Liver (tissue), 9 donors: ENCODE measurements around the gene APBA2. TPM values are rescaled to one million over a fixed set of nuclear protein-coding genes. Genes with fewer than 3 reads are reported as not detected.

Source experiments
- DNase-seq: peaks from one replicate; pipeline ENCODE4 v3.0.0-alpha.2; 2017; ENCODE audit warnings: low spot score
- H3K27ac ChIP-seq, 2 donors: one replicate each; pipeline ENCODE4 v1.7.0; 2013; ENCODE audit warnings: inconsistent platforms in 2 of 2, low read length in 2 of 2, control low read depth in 1 of 2, low read depth in 1 of 2, mild to moderate bottlenecking in 1 of 2
- H3K27me3 ChIP-seq, 4 donors: one replicate each; pipeline versions ENCODE4 v1.6.1 to v1.7.0; 2013; ENCODE audit warnings: low read length in 3 of 4, inconsistent platforms in 1 of 4, mild to moderate bottlenecking in 1 of 4, moderate library complexity in 1 of 4; ENCODE audit not compliant: control insufficient read depth in 4 of 4, insufficient read depth in 4 of 4
- H3K36me3 ChIP-seq, 4 donors: one replicate each; pipeline versions ENCODE4 v1.6.1 to v1.7.0; 2013; ENCODE audit warnings: low read length in 3 of 4, mild to moderate bottlenecking in 3 of 4, low read depth in 1 of 4, moderate library complexity in 1 of 4; ENCODE audit not compliant: control insufficient read depth in 4 of 4, insufficient read depth in 3 of 4
- H3K4me1 ChIP-seq, 4 donors: one replicate each; pipeline versions ENCODE4 v1.6.1 to v1.7.0; 2013; ENCODE audit warnings: low read length in 3 of 4, mild to moderate bottlenecking in 3 of 4, moderate library complexity in 1 of 4; ENCODE audit not compliant: control insufficient read depth in 4 of 4, insufficient read depth in 4 of 4
- H3K4me3 ChIP-seq, 3 donors: one replicate each; pipeline versions ENCODE4 v1.6.1 to v1.7.0; 2013; ENCODE audit warnings: low read length in 3 of 3, control low read depth in 1 of 3, low read depth in 1 of 3, mild to moderate bottlenecking in 1 of 3
- H3K9ac ChIP-seq, 2 donors: one replicate each; pipeline ENCODE4 v1.7.0; 2013; ENCODE audit warnings: low read length in 2 of 2, mild to moderate bottlenecking in 2 of 2, moderate library complexity in 2 of 2, control low read depth in 1 of 2, low read depth in 1 of 2
- H3K9me3 ChIP-seq, 4 donors: one replicate each; pipeline versions ENCODE4 v1.6.1 to v1.7.0; 2013; ENCODE audit warnings: low read length in 3 of 4; ENCODE audit not compliant: control insufficient read depth in 4 of 4
- CTCF ChIP-seq: fragments of 150-350 bp; IDR thresholded peaks from 2 replicates; pipeline ENCODE4 v1.5.1; 2017; ENCODE audit warnings: improper control_type of control experiment, low read depth, low read length; ENCODE audit not compliant: missing input control
- EGR1 ChIP-seq, 2 donors: IDR thresholded peaks; 2 replicates each; pipeline ENCODE4 v1.6.1; 2016 to 2018; ENCODE audit warnings: antibody characterized with exemption in 2 of 2, low read depth in 2 of 2
- FOXA1 ChIP-seq: IDR thresholded peaks from 2 replicates; pipeline ENCODE4 v1.6.1; 2016; ENCODE audit warnings: antibody characterized with exemption
- FOXA2 ChIP-seq: IDR thresholded peaks from 2 replicates; pipeline ENCODE4 v1.6.1; 2016; ENCODE audit warnings: antibody characterized with exemption
- HNF4A ChIP-seq, 2 donors: conservative IDR thresholded peaks; 2 replicates each; pipeline ENCODE4 v1.6.1; 2016; ENCODE audit warnings: antibody characterized with exemption in 2 of 2, mild to moderate bottlenecking in 2 of 2
- HNF4G ChIP-seq: IDR thresholded peaks from 2 replicates; pipeline ENCODE4 v1.6.1; 2016; ENCODE audit warnings: antibody characterized with exemption
- NR2F2 ChIP-seq: IDR thresholded peaks from 2 replicates; pipeline ENCODE4 v1.6.1; 2016; ENCODE audit warnings: antibody characterized with exemption
- RAD21 ChIP-seq, 2 donors: IDR thresholded peaks; 2 replicates each; pipeline ENCODE4 v1.6.1; 2016; ENCODE audit warnings: antibody characterized with exemption in 2 of 2, mild to moderate bottlenecking in 2 of 2
- RXRA ChIP-seq, 2 donors: IDR thresholded peaks; 2 replicates each; pipeline ENCODE4 v1.6.1; 2017 to 2018; ENCODE audit warnings: antibody characterized with exemption in 2 of 2, mild to moderate bottlenecking in 1 of 2
- SP1 ChIP-seq: IDR thresholded peaks from 2 replicates; pipeline ENCODE4 v1.6.1; 2018; ENCODE audit warnings: antibody characterized with exemption, mild to moderate bottlenecking
- TAF1 ChIP-seq: conservative IDR thresholded peaks from 2 replicates; pipeline ENCODE4 v1.6.1; 2016; ENCODE audit warnings: antibody characterized with exemption, mild to moderate bottlenecking
- YY1 ChIP-seq: IDR thresholded peaks from 2 replicates; pipeline ENCODE4 v1.6.1; 2016; ENCODE audit warnings: antibody characterized with exemption, mild to moderate bottlenecking
- WGBS: extraction: QIAGEN DNeasy Blood & Tissue Kit; methylation state at CpG from one replicate; pipeline ENCODE4 v1.1.7; 2013; 5-methylcytosine and 5-hydroxymethylcytosine counted together
- polyA plus RNA-seq, 2 donors: library from polyadenylated mRNA; stranded (reverse) in 1 of 2; unstranded in 1 of 2; fragments of 200-250 nt in 1 of 2; fragments of >200 nt in 1 of 2; fragmentation: Nextera tagmentation in 1 of 2; extraction: Ambion mirVana in 1 of 2; gene quantifications; one replicate each; pipeline versions ENCODE4 v1.2.1 to v1.2.3, GENCODE V29; 2013 to 2015
- total RNA-seq, 2 donors: library from RNA; depleted of rRNA; stranded (reverse); fragments of >200 nt; gene quantifications; one replicate each; pipeline ENCODE4 v1.2.3, GENCODE V29; 2014
- TF ChIP-seq, protein P1 (sequence below): IDR thresholded peaks from 2 replicates; pipeline ENCODE4 v1.6.1; 2016; ENCODE audit warnings: antibody characterized with exemption
- TF ChIP-seq, protein P2 (sequence below): IDR thresholded peaks from 2 replicates; pipeline ENCODE4 v1.6.1; 2016; ENCODE audit warnings: antibody characterized with exemption
- donor health status: healthy.
- donor health status: healthy.
- donor health status: healthy.
- donor health status: healthy.
- donor health status: healthy.

Gene APBA2
- total and polyA plus RNA-seq, 4 donors = 0.38 to 2.9 (median 1.7) TPM

DNA sequence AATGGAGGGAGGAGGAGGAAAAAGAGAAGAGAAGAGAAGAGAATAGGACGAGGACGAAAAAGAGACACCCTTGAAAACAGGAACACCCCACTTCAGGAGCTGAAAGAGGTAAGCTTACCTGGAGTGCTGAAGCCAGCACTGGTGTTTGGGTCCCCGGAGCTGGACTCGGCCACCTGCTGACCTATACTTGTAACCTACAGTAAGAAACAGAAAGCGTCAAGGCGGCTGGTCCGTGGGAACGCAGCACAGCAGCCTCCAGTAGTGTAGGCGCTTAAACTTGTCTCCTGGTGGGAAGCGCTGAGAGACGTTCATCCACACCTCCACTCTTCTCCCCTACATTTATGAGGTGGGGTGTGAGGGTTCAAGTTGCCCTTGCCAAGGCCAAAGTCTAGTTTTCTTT, 242.9 kb downstream of the APBA2 start:
- no peak for DNase-seq
- Histone ChIP-seq H3K9ac (no peak overlapping the region), H3K4me1 (no peaks in the 10 kb centered on the region), H3K27me3 (no peaks in the 10 kb centered on the region), H3K4me3 (no peak overlapping the region), H3K9me3 (no peaks in the 10 kb centered on the region), H3K36me3 (no peaks in the 10 kb centered on the region), H3K27ac (no peak overlapping the region)
- TF ChIP-seq CTCF = no peak
- no peak for TF ChIP-seq YY1
- 86% methylated on average over 11 of the region's 11 CpGs for WGBS

DNA sequence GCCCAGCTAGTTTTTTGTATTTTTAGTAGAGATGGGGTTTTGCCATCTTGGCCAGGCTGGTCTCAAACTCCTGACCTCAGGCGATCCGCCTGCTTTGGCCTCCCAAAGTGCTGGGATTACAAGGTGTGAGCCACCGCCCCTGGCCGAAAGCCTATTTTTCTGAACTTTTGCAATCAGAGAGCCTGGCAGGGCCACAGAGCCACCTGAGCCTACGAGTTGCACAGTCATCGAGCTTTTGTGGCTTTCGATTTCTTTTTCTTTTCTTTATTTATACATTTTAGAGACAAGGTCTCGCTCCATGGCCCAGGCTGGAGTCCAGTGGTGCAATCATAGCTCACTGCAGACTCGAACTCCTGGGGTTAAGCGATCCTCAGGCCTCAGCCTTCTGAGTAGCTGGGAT, 243.4 kb downstream of the APBA2 start:
- H3K27me3 ChIP-seq = no peaks in the 10 kb centered on the region

GRCh38 chr15:29129926-29130325, 244.2 kb downstream of the APBA2 start:
- H3K36me3 ChIP-seq = no peaks in the 10 kb centered on the region
- no peaks in the 10 kb centered on the region for H3K9me3 ChIP-seq
- H3K4me1 ChIP-seq = no peaks in the 10 kb centered on the region
- no peak overlapping the region for H3K9ac ChIP-seq
- WGBS = 47% methylated on average over 11 of the region's 11 CpGs
- H3K27me3 ChIP-seq = no peaks in the 10 kb centered on the region
- H3K27ac ChIP-seq = no peak overlapping the region
- H3K4me3 ChIP-seq = no peak overlapping the region
- no peak for TF ChIP-seq NR2F2
- no peak for TF ChIP-seq RAD21 (IDR thresholded peaks at IDR 0.05)
- no peak for TF ChIP-seq RXRA (IDR thresholded peaks at IDR 0.05)
- TF ChIP-seq YY1 = no peak
- TF ChIP-seq, protein P1, sequence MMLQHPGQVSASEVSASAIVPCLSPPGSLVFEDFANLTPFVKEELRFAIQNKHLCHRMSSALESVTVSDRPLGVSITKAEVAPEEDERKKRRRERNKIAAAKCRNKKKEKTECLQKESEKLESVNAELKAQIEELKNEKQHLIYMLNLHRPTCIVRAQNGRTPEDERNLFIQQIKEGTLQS = no peak
- TF ChIP-seq, protein P2, sequence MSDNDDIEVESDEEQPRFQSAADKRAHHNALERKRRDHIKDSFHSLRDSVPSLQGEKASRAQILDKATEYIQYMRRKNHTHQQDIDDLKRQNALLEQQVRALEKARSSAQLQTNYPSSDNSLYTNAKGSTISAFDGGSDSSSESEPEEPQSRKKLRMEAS = no peak
- TF ChIP-seq HNF4A (conservative IDR thresholded peaks at IDR 0.05) = no peak
- TF ChIP-seq FOXA2 = no peak
- DNase-seq = no peak

More for the DNA sequence above, 243.4 kb downstream of the APBA2 start:
- Histone ChIP-seq H3K36me3 (no peaks in the 10 kb centered on the region), H3K9me3 (no peaks in the 10 kb centered on the region), H3K4me3 (no peak overlapping the region), H3K4me1 (no peaks in the 10 kb centered on the region), H3K27ac (no peak overlapping the region), H3K9ac (no peak overlapping the region)
- no peak for DNase-seq
- TF ChIP-seq SP1 (no peak), HNF4G (no peak), YY1 (no peak), TAF1 (no peak), EGR1 (IDR thresholded peaks at IDR 0.05; ENCODE audit: low read depth in 2 of 2) (no peak), NR2F2 (no peak), FOXA1 (no peak)
- TF ChIP-seq, protein P2 = no peak
- WGBS = 92% methylated on average over 10 of the region's 10 CpGs
